HG03108 (cell line): ENCODE results near the gene DRGX.

Experiments used
- ATAC-seq: cut with Tn5 transposase; IDR thresholded peaks from one replicate; pipeline ENCODE4 v1.9.1; 2021; ENCODE audit warnings: moderate library complexity; ENCODE audit not compliant: unreplicated experiment

DRGX gene

GRCh38 chr10:49348593-49348992 is 47.3 kb downstream of the DRGX start:
- ATAC-seq = no peak

GRCh38 chr10:49347827-49348226 is 48.1 kb downstream of the DRGX start:
- ATAC-seq = no peak

GRCh38 chr10:49347342-49347741 is 48.5 kb downstream of the DRGX start:
- ATAC-seq = no peak

DNA sequence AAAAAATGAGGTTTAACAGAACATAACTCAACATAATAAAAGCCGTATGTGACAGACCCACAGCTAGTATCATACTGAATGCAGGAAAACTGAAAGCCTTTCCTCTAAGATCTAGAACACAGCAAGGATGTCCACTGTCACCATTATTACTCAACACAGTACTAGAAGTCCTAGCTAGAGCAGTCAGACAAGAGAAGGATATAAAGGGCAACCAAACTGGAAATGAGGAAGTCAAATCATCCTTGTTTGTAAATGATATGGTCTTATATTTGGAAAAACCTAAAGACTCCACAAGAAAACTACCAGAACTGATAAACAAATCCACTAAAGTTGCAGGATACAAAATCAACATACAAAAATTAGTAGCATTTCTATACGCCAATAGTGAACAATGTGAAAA is 51.0 kb downstream of the DRGX start:
- ATAC-seq = no peak

- ATAC-seq = no peak
These were observed 57.3 kb downstream of the DRGX start for GRCh38 chr10:49338604-49339003.

DNA sequence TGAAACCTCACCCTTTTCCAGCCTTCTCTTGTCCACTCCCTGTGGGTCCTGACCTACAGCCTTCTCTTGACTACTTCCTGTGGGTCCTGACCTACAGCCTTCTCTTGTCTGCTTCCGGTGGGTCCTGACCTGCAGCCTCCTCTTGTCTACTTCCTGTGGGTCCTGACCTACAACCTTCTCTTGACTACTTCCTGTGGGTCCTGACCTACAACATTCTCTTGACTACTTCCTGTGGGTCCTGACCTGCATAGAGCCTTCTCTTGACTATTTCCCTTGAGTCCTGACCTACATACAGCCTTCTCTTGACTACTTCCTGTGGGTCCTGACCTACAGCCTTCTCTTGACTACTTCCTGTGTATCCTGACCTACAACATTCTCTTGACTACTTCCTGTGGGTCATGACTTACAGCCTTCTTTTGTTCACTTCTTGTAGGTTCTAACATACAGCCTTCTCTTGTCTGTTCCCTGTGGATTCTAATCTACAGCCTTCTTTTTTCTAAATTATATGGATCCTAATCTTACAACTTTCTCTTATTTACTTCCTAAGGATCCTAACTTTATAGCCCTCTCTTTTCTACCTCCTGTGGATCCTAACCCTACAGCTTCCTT is 60.4 kb downstream of the DRGX start:
- ATAC-seq = no peak

GRCh38 chr10:49334964-49335363 is 60.9 kb downstream of the DRGX start:
- ATAC-seq = no peak

GRCh38 chr10:49333192-49333591 is 62.7 kb downstream of the DRGX start:
- no peak for ATAC-seq

DNA sequence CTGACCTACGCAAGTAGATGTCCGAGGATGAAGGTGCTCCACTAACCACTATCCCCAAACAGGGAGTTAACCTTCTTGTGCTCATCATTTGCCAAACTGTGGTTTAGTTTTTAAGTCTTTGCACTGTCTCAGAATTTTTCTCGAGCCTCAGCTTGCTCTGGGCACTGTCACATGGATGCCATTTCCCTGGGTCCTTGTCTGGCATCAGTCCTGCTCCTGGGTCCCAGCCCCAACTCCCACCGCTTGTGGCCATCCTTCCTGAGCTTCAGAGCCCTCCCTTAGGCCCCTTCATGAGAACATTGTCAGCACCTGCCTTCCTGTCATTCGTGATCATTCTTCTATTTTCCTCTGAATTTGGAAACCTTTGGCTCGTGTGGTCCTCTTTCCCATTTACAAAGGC is 63.1 kb downstream of the DRGX start:
- ATAC-seq = no peak

DNA sequence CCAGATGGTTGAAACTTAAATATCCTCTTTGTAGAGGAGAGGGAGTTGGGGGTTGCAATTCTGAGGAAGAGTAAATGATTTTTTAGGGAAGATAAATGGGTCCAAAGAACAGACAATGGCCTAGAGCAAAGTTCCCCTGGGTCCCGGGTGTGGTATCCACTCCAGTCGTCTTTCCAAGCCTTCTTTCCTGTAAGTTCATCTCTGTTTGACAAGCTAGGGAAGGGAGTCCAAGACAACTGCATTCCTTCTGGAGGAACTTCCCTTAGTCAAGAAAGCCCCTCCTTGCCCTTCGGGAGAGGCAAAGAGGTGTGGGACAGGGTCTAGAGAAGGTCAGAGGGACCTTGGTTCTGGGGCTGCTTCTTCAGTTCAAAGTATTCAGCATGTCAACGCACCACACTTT is 63.6 kb downstream of the DRGX start:
- no peak for ATAC-seq

- no peak for ATAC-seq
These were observed 64.5 kb downstream of the DRGX start for GRCh38 chr10:49331431-49331830.

GRCh38 chr10:49330127-49330665 is 65.7 kb downstream of the DRGX start:
- ATAC-seq = no peak

DNA sequence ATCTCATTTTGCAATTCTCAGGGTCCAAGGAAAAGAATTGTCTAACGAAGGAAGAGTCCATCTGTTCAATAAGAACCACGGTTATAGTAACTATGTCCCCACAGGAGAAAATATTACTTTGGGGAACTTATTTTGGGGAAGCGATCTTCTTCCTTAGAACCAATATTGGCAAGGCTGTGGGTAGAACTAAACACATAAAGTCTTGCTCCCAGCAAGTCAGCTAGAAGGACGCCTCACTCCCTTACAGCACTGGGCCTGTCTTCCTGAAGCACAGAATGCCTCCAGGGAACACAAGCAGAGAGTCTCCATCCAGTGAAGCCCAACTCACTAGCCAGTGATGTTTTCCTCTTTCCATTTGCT is 66.8 kb downstream of the DRGX start:
- no peak for ATAC-seq

DNA sequence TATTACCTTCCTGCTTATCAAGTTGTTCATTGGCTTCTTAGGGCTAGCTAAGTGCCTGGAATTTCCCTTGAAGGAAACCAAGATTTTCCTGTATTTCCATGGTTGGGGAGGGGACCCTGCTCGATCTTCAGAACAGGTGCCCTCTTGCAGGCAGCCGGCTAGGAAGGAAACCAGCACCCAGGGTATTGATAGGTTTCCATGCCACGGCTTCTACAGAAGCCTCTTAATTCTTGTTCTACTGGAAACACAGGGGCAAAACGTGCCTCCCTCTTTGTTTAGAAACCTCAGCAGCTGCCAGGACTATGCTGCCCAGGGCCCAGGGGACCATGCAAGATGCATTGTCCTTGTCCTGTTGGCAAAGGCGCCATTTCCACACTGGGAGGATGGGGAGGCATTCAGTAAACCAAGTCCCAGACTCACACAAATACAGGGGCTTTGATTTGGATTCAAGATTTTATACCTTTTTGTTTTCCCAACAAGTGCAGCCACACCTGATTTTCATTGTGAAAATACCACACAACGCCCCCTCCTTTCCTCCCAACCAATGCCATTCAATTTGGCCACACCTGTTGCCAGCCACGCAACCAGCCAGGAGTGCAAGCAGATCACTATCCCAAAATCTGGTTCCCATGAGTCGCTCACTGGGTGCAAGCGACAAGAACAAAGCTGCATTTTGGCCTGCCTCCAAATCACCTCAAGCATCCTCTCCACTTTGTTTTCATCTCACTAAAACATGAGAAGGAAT is 67.3 kb downstream of the DRGX start:
- no peak for ATAC-seq

- ATAC-seq = no peak
These were observed 68.7 kb downstream of the DRGX start for GRCh38 chr10:49327036-49327813.

GRCh38 chr10:49325916-49326783 is 69.7 kb downstream of the DRGX start:
- ATAC-seq = no peak

GRCh38 chr10:49325131-49325915 is 70.6 kb downstream of the DRGX start:
- ATAC-seq = no peak

- ATAC-seq = no peak
These were observed 71.2 kb downstream of the DRGX start for GRCh38 chr10:49324711-49325110.

DNA sequence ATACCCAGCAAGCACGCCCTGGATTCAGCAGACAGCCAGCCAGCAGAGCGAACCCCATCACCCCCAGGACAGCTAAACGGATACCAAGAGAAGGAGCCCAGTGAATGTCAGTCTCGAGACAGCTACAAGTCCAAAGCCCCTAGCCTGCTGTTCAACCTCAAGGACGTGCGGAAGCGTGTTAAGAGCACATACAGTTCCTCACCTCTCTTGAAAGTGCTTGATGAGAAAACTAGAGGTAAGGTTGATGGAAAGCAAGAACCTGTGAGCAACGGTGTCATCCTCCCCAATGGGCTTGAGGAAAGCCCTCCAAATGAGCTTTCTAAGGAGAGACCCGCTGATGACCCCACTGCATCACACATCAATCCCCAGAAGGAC is 72.0 kb downstream of the DRGX start:
- ATAC-seq = no peak
